ENCODE data around the gene CYP26B1. TPM values are rescaled to one million over a fixed set of nuclear protein-coding genes. Genes with fewer than 3 reads are reported as not detected.

Gene CYP26B1
- total RNA-seq, 4 donors from 2014 or later, result 1.5 to 5.2 (median 2.4) TPM; not detected in 1

DNA sequence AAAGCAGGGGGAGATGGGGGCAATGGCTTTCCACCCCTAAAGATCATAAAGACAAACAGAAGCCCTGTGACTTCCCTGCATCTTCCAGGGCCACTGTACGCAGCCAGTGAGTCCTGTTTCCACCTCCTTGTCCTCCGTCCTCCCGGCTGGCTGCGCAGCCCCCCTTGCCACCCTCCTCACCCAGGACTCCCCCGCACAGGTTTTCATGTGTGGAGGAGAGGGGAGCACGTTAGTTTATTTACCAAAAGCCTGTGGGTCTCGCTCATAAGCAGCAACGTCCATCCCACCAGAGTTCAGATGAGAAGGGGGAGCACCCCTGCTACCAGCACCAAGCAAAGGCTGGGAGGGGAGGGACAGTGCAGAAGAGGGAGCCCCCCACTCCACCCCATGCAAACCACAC is 11.7 kb downstream of the CYP26B1 start:
- TF ChIP-seq POLR2AphosphoS5 (IDR thresholded peaks at IDR 0.05), result no peak
- no peak for TF ChIP-seq EP300 (IDR thresholded peaks at IDR 0.05; ENCODE audit: low read depth)
- TF ChIP-seq POLR2A (IDR thresholded peaks at IDR 0.05), result no peak
- TF ChIP-seq, protein P1, sequence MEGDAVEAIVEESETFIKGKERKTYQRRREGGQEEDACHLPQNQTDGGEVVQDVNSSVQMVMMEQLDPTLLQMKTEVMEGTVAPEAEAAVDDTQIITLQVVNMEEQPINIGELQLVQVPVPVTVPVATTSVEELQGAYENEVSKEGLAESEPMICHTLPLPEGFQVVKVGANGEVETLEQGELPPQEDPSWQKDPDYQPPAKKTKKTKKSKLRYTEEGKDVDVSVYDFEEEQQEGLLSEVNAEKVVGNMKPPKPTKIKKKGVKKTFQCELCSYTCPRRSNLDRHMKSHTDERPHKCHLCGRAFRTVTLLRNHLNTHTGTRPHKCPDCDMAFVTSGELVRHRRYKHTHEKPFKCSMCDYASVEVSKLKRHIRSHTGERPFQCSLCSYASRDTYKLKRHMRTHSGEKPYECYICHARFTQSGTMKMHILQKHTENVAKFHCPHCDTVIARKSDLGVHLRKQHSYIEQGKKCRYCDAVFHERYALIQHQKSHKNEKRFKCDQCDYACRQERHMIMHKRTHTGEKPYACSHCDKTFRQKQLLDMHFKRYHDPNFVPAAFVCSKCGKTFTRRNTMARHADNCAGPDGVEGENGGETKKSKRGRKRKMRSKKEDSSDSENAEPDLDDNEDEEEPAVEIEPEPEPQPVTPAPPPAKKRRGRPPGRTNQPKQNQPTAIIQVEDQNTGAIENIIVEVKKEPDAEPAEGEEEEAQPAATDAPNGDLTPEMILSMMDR (IDR thresholded peaks at IDR 0.05), result no peak
- intact Hi-C loops (cut with DNase I; ENCODE audit: low total_unique reads), result no loop called here
- no peaks in the 10 kb centered on the region for H3K36me3 ChIP-seq
- H3K4me1 ChIP-seq, result peaks cover 13 to 16% (median 15%) of the 10 kb centered on the region in 4 donors
- no peaks in the 10 kb centered on the region for H3K9me3 ChIP-seq
- no peaks in the 10 kb centered on the region for H3K27me3 ChIP-seq
- 80% methylated on average over 8 of the region's 8 CpGs; no CpG with 5 or more reads in 1 of the 2 donors for whole genome bisulfite sequencing, 2 donors (ENCODE audit: low coverage in 1 of 2)
- DNase-seq, result no peak
- no peak overlapping the region for H3K4me3 ChIP-seq
- in situ Hi-C loops (cut with MboI; ENCODE audit: low pct_ligation_motif_present in 1 of 4, low pct_unique_long_range_greater_than_20kb in 1 of 4, low sequenced_read_pairs in 3 of 4), result loop anchor here in 3 of 4 donors (25.0 kb wide), 3 partner anchors 324 to 601 kb away; no protein-coding TSS in a partner anchor
- no peak overlapping the region for H3K27ac ChIP-seq

DNA sequence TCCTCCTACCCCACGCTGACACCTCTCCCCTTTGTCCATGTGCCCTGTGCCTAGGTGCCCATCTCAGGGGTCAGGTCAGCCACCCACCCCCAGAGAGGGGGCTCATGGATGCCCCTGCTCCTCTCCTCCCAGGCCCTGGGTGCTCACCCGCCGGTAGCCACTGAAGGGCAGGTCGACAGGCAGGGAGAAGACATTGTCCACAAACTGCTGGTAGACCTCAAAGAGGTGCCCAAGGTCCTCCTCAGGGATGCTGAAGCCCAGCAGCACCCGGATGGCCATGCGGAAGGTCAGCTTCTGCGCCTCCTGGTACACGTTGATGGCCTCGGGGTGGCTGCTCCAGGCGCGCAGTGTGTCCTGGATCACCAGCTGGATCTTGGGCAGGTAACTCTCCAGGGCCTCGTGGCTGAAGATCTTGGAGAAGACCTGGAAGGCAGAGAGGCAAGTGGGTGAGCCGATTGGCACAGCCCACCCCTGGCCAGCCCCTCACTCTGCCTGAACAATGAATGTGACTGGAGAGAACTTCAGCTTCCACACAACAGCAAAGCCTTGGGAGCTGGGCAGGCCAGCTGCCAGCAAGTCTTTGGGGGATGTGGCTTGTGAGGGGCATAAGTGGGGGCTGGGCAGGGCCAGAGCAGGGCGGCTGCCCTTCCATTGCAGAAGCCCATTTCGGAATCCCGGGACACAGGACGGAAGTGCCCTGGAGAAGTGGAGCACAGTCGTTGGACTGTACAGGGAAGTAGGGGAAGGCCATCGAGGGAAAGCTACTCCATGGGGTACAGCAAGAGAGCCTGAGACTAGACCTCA is 12.5 kb downstream of the CYP26B1 start:
- 87% methylated on average over 14 of the region's 19 CpGs; no CpG with 5 or more reads in 1 of the 2 donors for WGBS, 2 donors (ENCODE audit: low coverage in 1 of 2)
- DNase-seq, result no peak
- Histone ChIP-seq H3K27me3 (no peaks in the 10 kb centered on the region), H3K9me3 (no peaks in the 10 kb centered on the region), H3K36me3 (no peaks in the 10 kb centered on the region), H3K4me1 (peaks cover 13 to 16% (median 15%) of the 10 kb centered on the region in 4 donors), H3K27ac (no peak overlapping the region), H3K4me3 (no peak overlapping the region)
- in situ Hi-C loops (cut with MboI; ENCODE audit: low pct_ligation_motif_present in 1 of 4, low pct_unique_long_range_greater_than_20kb in 1 of 4, low sequenced_read_pairs in 3 of 4) (loop anchor here in 3 of 4 donors (25.0 kb wide), 3 partner anchors 323 to 602 kb away; no protein-coding TSS in a partner anchor), intact Hi-C loops (cut with DNase I; ENCODE audit: low total_unique reads) (no loop called here)
- TF ChIP-seq POLR2A (IDR thresholded peaks at IDR 0.05), result no peak
- no peak for TF ChIP-seq EP300 (IDR thresholded peaks at IDR 0.05; ENCODE audit: low read depth)
- TF ChIP-seq, protein P1 (IDR thresholded peaks at IDR 0.05), result no peak
- no peak for TF ChIP-seq POLR2AphosphoS5 (IDR thresholded peaks at IDR 0.05)

DNA sequence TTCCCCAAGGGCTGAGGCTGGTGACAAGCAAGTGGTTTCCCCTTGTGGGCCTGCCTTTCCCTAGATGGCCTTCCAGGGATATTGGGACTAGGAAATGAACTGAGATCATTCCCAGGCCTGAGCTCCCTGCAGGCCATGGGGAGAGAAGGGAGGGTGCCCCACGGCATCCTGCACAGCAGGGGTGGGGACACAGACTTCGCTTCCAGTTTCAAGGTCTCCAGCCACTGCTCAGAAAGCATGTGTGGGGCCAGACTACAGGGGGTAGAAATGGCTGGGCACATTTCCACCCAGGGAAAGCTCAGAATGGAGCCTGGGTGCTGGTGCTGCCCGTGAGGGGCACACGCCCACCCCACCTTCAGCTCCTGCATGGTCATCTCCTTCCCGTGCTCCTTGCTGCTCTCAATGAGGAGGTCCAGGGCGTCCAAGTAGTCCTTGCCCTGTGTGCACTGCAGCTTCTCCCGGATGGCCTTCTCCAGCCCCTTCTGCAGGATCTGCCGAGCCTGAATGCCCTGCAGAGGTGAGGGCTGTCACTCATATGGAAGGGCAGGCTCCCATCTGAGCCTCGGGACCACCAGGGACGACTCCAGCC is 13.2 kb downstream of the CYP26B1 start:
- Histone ChIP-seq H3K4me1 (peaks cover 13 to 16% (median 15%) of the 10 kb centered on the region in 4 donors), H3K9me3 (no peaks in the 10 kb centered on the region), H3K36me3 (no peaks in the 10 kb centered on the region), H3K27ac (no peak overlapping the region), H3K27me3 (no peaks in the 10 kb centered on the region), H3K4me3 (no peak overlapping the region)
- WGBS, 2 donors (ENCODE audit: low coverage in 1 of 2), result 86% methylated on average over 10 of the region's 10 CpGs; no CpG with 5 or more reads in 1 of the 2 donors
- DNase-seq, result no peak
- TF ChIP-seq EP300 (IDR thresholded peaks at IDR 0.05; ENCODE audit: low read depth), result no peak
- TF ChIP-seq POLR2A (IDR thresholded peaks at IDR 0.05), result no peak
- TF ChIP-seq POLR2AphosphoS5 (IDR thresholded peaks at IDR 0.05), result no peak
- TF ChIP-seq, protein P1 (IDR thresholded peaks at IDR 0.05), result no peak
- intact Hi-C loops (cut with DNase I; ENCODE audit: low total_unique reads) (no loop called here), in situ Hi-C loops (cut with MboI; ENCODE audit: low pct_ligation_motif_present in 1 of 4, low pct_unique_long_range_greater_than_20kb in 1 of 4, low sequenced_read_pairs in 3 of 4) (loop anchor here in 3 of 4 donors (25.0 kb wide), 3 partner anchors 322 to 603 kb away; no protein-coding TSS in a partner anchor)
